K562 (cell line): ENCODE results near the gene BHLHE40. TPM values are rescaled to one million over a fixed set of nuclear protein-coding genes. Genes with fewer than 3 reads are reported as not detected.
"Not testable (repeated sequence)": the region's sequence is repeated elsewhere in the genome, so short reads cannot be mapped to it uniquely, and the experiment has no call there.

Source experiments
- ATAC-seq: fragments of 200-7000 bp; cut with Tn5 transposase; 3 replicates; pipeline ENCODE4 v1.9.1; 2020; ENCODE audit warnings: moderate library complexity
- BruUV-seq: library from RNA; stranded (reverse); fragments of 400-500 nt; replicated peaks from 2 replicates; lab custom pipeline; 2021; lab: Mats Ljungman, UMichigan
- CTCF ChIA-PET: fragments of 300-600 bp; formaldehyde crosslinking; extraction: SDS; loops from one replicate; lab custom pipeline; 2021; ENCODE audit warnings: low intra/inter-chr PET ratio; lab: Yijun Ruan, JAX
- POLR2A ChIA-PET: fragments of 300-600, 350-650 bp; sonication (Branson Sonifier 250); formaldehyde crosslinking; extraction: SDS; loops from one replicate; lab custom pipeline; 2021; ENCODE audit warnings: antibody characterized with exemption, inconsistent platforms; lab: Yijun Ruan, JAX
- DNase-seq, 4 experiments: peaks; one replicate each; pipeline versions ENCODE4 v3.0.0 to v3.0.0-alpha.2; 2011 to 2018; ENCODE audit warnings: low spot score in 3 of 4, mixed read lengths in 3 of 4; ENCODE audit errors: extremely low read depth in 1 of 4
- FAIRE-seq: peaks from 2 replicates; lab custom pipeline; 2011; peaks lifted over from hg19 to GRCh38; lab: Jason Lieb, UNC
- H2AFZ ChIP-seq: 2 replicates; pipeline ENCODE4 v1.6.0; 2011; ENCODE audit warnings: low read depth, low read length, control low read depth, inconsistent platforms
- H3K27ac ChIP-seq: fragments of 200-600 bp; 3 replicates; pipeline ENCODE4 v1.8.0; 2011; ENCODE audit warnings: low read depth, mild to moderate bottlenecking, control low read depth, inconsistent platforms, low read length, moderate library complexity, mixed read lengths; ENCODE audit errors: extremely low read depth
- H3K27me3 ChIP-seq, 2 experiments: fragments of 300-600 bp in 1 of 2; 2 replicates in 1 of 2; 3 replicates in 1 of 2; pipeline versions ENCODE4 v1.6.0 to v1.8.0; 2011; ENCODE audit warnings: inconsistent platforms in 2 of 2, low read length in 2 of 2, mild to moderate bottlenecking in 1 of 2, mixed read lengths in 1 of 2, moderate library complexity in 1 of 2; ENCODE audit not compliant: control insufficient read depth in 2 of 2, insufficient read depth in 2 of 2
- H3K36me3 ChIP-seq: fragments of 300-600 bp; 3 replicates; pipeline ENCODE4 v1.8.0; 2011; ENCODE audit warnings: mild to moderate bottlenecking, low read length, inconsistent platforms; ENCODE audit not compliant: control insufficient read depth, insufficient read depth
- H3K4me1 ChIP-seq, 2 experiments: fragments of 200-600 bp in 1 of 2; replicated peaks in 1 of 2; 2 replicates in 1 of 2; 3 replicates in 1 of 2; pipeline versions ENCODE4 v1.5.1 to v1.8.0; 2011; ENCODE audit warnings: inconsistent platforms in 2 of 2, low read length in 2 of 2, mild to moderate bottlenecking in 1 of 2, mixed read lengths in 1 of 2, moderate library complexity in 1 of 2; ENCODE audit not compliant: control insufficient read depth in 2 of 2, insufficient read depth in 2 of 2
- H3K4me2 ChIP-seq: 2 replicates; pipeline ENCODE4 v1.6.1; 2011; ENCODE audit warnings: low read length, control low read depth, inconsistent platforms, mixed read lengths; ENCODE audit not compliant: insufficient read depth
- H3K4me3 ChIP-seq: fragments of 200-600 bp; sonication (generic), shearing (Covaris generic); 2 replicates; pipeline ENCODE4 v1.5.1; 2016; ENCODE audit warnings: control low read depth, inconsistent platforms
- H3K79me2 ChIP-seq: fragments of 200-600 bp; 3 replicates; pipeline ENCODE4 v1.8.0; 2011; ENCODE audit warnings: low read length, inconsistent platforms; ENCODE audit not compliant: control insufficient read depth, insufficient read depth
- H3K9ac ChIP-seq, 2 experiments: 2 replicates each; pipeline versions ENCODE4 v1.6.0 to v1.6.1; 2011; ENCODE audit warnings: low read depth in 2 of 2, low read length in 2 of 2, control low read depth in 1 of 2, inconsistent platforms in 1 of 2, mild to moderate bottlenecking in 1 of 2, mixed read lengths in 1 of 2; ENCODE audit not compliant: insufficient read depth in 1 of 2
- H3K9me1 ChIP-seq: one replicate; pipeline ENCODE4 v1.6.0; 2011; ENCODE audit warnings: inconsistent platforms, mild to moderate bottlenecking, low read length, moderate library complexity; ENCODE audit not compliant: control insufficient read depth, insufficient read depth
- H3K9me3 ChIP-seq: replicated peaks from 2 replicates; pipeline ENCODE4 v1.5.1; 2011; ENCODE audit warnings: low read depth, low read length, inconsistent platforms; ENCODE audit not compliant: control insufficient read depth, insufficient read depth
- H4K20me1 ChIP-seq: replicated peaks from 2 replicates; pipeline ENCODE4 v1.6.1; 2011; ENCODE audit warnings: low read length, inconsistent platforms, mixed read lengths; ENCODE audit not compliant: control insufficient read depth, insufficient read depth
- BCOR ChIP-seq: fragments of 450-650 bp; IDR thresholded peaks from 2 replicates; pipeline ENCODE4 v1.6.1; 2016
- CGGBP1 ChIP-seq: fragments of 250-450 bp; sonication (Bioruptor Pico); IDR thresholded peaks from 2 replicates; pipeline ENCODE4 v1.9.0; 2021; ENCODE audit warnings: mild to moderate bottlenecking
- E2F1 ChIP-seq: sonication (generic); formaldehyde crosslinking; IDR thresholded peaks from 2 replicates; pipeline ENCODE4 v1.8.1; 2023; ENCODE audit warnings: mild to moderate bottlenecking, missing genetic modification reagents, moderate library complexity
- GABPB1 ChIP-seq: sonication (generic); formaldehyde crosslinking; IDR thresholded peaks from 2 replicates; pipeline ENCODE4 v1.8.0; 2022; ENCODE audit warnings: mild to moderate bottlenecking, missing genetic modification reagents
- MIER1 ChIP-seq: fragments of 450-650 bp; IDR thresholded peaks from 2 replicates; pipeline ENCODE4 v1.6.1; 2016; ENCODE audit warnings: antibody characterized with exemption, mild to moderate bottlenecking, low read depth
- ZNF121 ChIP-seq: sonication (generic); formaldehyde crosslinking; conservative IDR thresholded peaks from 2 replicates; pipeline ENCODE4 v1.8.0; 2022; ENCODE audit warnings: missing genetic modification reagents
- ZNF23 ChIP-seq: fragments of 250-450 bp; sonication (Bioruptor Pico); IDR thresholded peaks from 2 replicates; pipeline ENCODE4 v1.4.0; 2020; ENCODE audit warnings: mild to moderate bottlenecking
- ZNF445 ChIP-seq: fragments of 250-450 bp; sonication (Bioruptor Pico); IDR thresholded peaks from 2 replicates; pipeline ENCODE4 v1.4.0; 2020; ENCODE audit warnings: low read depth, mild to moderate bottlenecking, moderate library complexity
- WGBS: fragments of 100-300 bp; shearing (Covaris generic); methylation state at CpG from one replicate; pipeline ENCODE4 v1.1.6; 2016; ENCODE audit warnings: low coverage, mixed read lengths; ENCODE audit not compliant: insufficient coverage; ENCODE audit errors: missing lambda C conversion rate; 5-methylcytosine and 5-hydroxymethylcytosine counted together
- in situ Hi-C: fragments of 300-500 bp; cut with MboI; formaldehyde crosslinking; loops from 4 replicates; pipeline ENCODE4 v1.15.0; 2018; ENCODE audit warnings: inconsistent platforms, mixed read lengths
- intact Hi-C: fragments of 100-400 bp; cut with micrococcal nuclease; formaldehyde crosslinking; loops from 2 replicates; pipeline ENCODE4 v1.14.2; 2022
- polyA plus RNA-seq, 8 experiments: library from polyadenylated mRNA; depleted of rRNA in 4 of 8; stranded (reverse) in 5 of 8; unstranded in 3 of 8; fragments of >200 nt; fragmentation: Nextera tagmentation in 2 of 8; fragmentation: Illumina TruSeq in 1 of 8; extraction: Ambion mirVana in 2 of 8; extraction: Trizol in 1 of 8; gene quantifications; 2 replicates each; pipeline versions ENCODE4 v1.2.1 to v1.2.3, GENCODE V29; 2011 to 2014; ENCODE audit warnings: inconsistent platforms in 1 of 8, missing spikeins in 1 of 8
- total RNA-seq, 7 experiments: library from RNA; depleted of rRNA in 6 of 7; stranded (reverse); fragments of >200 nt in 6 of 7; fragmentation: Illumina TruSeq in 2 of 7; extraction: Trizol in 2 of 7; gene quantifications; 2 replicates each; pipeline versions ENCODE4 v1.2.1 to v1.2.3, GENCODE V29; 2011 to 2021; ENCODE audit warnings: low replicate concordance in 1 of 7

BHLHE40 gene
- total and polyA plus RNA-seq, 9 of the 15 experiments (the other 6 are each of a cell fraction or from before 2014, with no cell fraction given), result 12.0 to 83.9 (median 31.4) TPM

GRCh38 chr3:4959180-4959579, 20.1 kb upstream of the BHLHE40 start (continued):
- TF ChIP-seq E2F1 (CRISPR knock-in tag) (no peak), MIER1 (peak; percentile 51; the same call in 1 of the 2 replicates), ZNF23 (CRISPR knock-in tag) (no peak), GABPB1 (CRISPR knock-in tag) (no peak), CGGBP1 (CRISPR knock-in tag) (no peak), ZNF445 (CRISPR knock-in tag) (peak; percentile 30; the same call in 1 of the 2 replicates)

GRCh38 chr3:4961865-4962264, 17.4 kb upstream of the BHLHE40 start:
- H3K36me3 ChIP-seq, H3K4me3 ChIP-seq, H3K27me3 ChIP-seq, H3K4me2 ChIP-seq, CTCF ChIA-PET, H3K27ac ChIP-seq, H2AFZ ChIP-seq, DNase-seq, FAIRE-seq, ATAC-seq, H3K9ac ChIP-seq, in situ Hi-C loops, H3K79me2 ChIP-seq, H4K20me1 ChIP-seq, BruUV-seq, H3K4me1 ChIP-seq, intact Hi-C loops, H3K9me1 ChIP-seq: not testable (repeated sequence)
- 85% methylated on average over 2 of the region's 2 CpGs for WGBS
- POLR2A ChIA-PET, result interaction anchor here (0.6 kb wide), 1 partner anchor 65 kb away, joined by 3 read pairs; no protein-coding TSS in a partner anchor
- TF ChIP-seq ZNF121 (CRISPR knock-in tag) (peak; percentile 97), BCOR (0 out of 2 replicates have a peak, but pooled peaks have one; percentile 10)
- peaks cover 15% of the 10 kb centered on the region; the same call in 1 of the 2 replicates for H3K9me3 ChIP-seq
